Midbrain (tissue), 1 donor: ENCODE results near the gene CCDC127.
"Not testable (repeated sequence)": the region's sequence is repeated elsewhere in the genome, so short reads cannot be mapped to it uniquely, and the experiment has no call there.

ENCODE experiments used
- DNase-seq: peaks from one replicate; lab custom pipeline; 2025; lab: John Stamatoyannopoulos, UW

Gene CCDC127

GRCh38 chr5:172421-172820 lies 45.5 kb downstream of the CCDC127 start:
- DNase-seq = no peak

- DNase-seq = no peak
Observed at GRCh38 chr5:171801-172331, 46.1 kb downstream of the CCDC127 start.

- DNase-seq = no peak
Observed at GRCh38 chr5:170971-171800, 46.8 kb downstream of the CCDC127 start.

- DNase-seq = no peak
Observed at GRCh38 chr5:169728-170094, 48.2 kb downstream of the CCDC127 start.

- no peak for DNase-seq
Observed at GRCh38 chr5:169071-169727, 48.8 kb downstream of the CCDC127 start.

- DNase-seq = no peak
Observed at GRCh38 chr5:167982-168660, 49.8 kb downstream of the CCDC127 start.

GRCh38 chr5:167511-167910 lies 50.4 kb downstream of the CCDC127 start:
- no peak for DNase-seq

GRCh38 chr5:166441-167372 lies 51.2 kb downstream of the CCDC127 start:
- DNase-seq = no peak

GRCh38 chr5:164783-165182 lies 53.2 kb downstream of the CCDC127 start:
- DNase-seq = not testable (repeated sequence)

GRCh38 chr5:164244-164643 lies 53.7 kb downstream of the CCDC127 start:
- no peak for DNase-seq

- DNase-seq = no peak
Observed at GRCh38 chr5:163841-164240, 54.1 kb downstream of the CCDC127 start.

- no peak for DNase-seq
Observed at GRCh38 chr5:163338-163620, 54.7 kb downstream of the CCDC127 start.

GRCh38 chr5:162565-163337 lies 55.2 kb downstream of the CCDC127 start:
- no peak for DNase-seq

GRCh38 chr5:162190-162564 lies 55.8 kb downstream of the CCDC127 start:
- DNase-seq = no peak

- no peak for DNase-seq
Observed at GRCh38 chr5:161803-162110, 56.2 kb downstream of the CCDC127 start.

GRCh38 chr5:160921-161802 lies 56.8 kb downstream of the CCDC127 start:
- DNase-seq = no peak

- DNase-seq = no peak
Observed at GRCh38 chr5:160173-160510, 57.8 kb downstream of the CCDC127 start.

- DNase-seq = no peak
Observed at GRCh38 chr5:159448-160172, 58.3 kb downstream of the CCDC127 start.

GRCh38 chr5:158807-159447 lies 59.0 kb downstream of the CCDC127 start:
- DNase-seq = no peak
